Spleen (tissue), 11 donors: ENCODE data around the gene RSF1. TPM values are rescaled to one million over a fixed set of nuclear protein-coding genes. Genes with fewer than 3 reads are reported as not detected.

Experiments used
- DNase-seq: peaks from one replicate; pipeline ENCODE4 v3.0.0-alpha.2; 2020
- H3K27ac ChIP-seq, 8 donors: fragments of 200-600 bp; sonication (generic) in 7 of 8; 1 replicate in 4 of 8; 2 replicates in 4 of 8; pipeline versions ENCODE4 v1.5.0 to v1.8.0; 2016 to 2021; ENCODE audit warnings: inconsistent platforms in 4 of 8, mild to moderate bottlenecking in 4 of 8, moderate library complexity in 1 of 8
- H3K27me3 ChIP-seq, 7 donors: fragments of 200-600 bp; sonication (generic) in 6 of 7; replicated peaks in 1 of 7; 1 replicate in 4 of 7; 2 replicates in 3 of 7; pipeline versions ENCODE4 v1.5.0 to v1.8.0; 2016 to 2021; ENCODE audit warnings: inconsistent platforms in 3 of 7, mild to moderate bottlenecking in 1 of 7
- H3K36me3 ChIP-seq, 6 donors: fragments of 200-600 bp; sonication (generic) in 5 of 6; 1 replicate in 4 of 6; 2 replicates in 2 of 6; pipeline versions ENCODE4 v1.5.0 to v1.8.0; 2016 to 2021; ENCODE audit warnings: inconsistent platforms in 2 of 6
- H3K4me1 ChIP-seq, 6 donors: fragments of 200-600 bp; sonication (generic) in 5 of 6; 1 replicate in 3 of 6; 2 replicates in 3 of 6; pipeline versions ENCODE4 v1.5.0 to v1.8.0; 2016 to 2021; ENCODE audit warnings: inconsistent platforms in 3 of 6
- H3K4me3 ChIP-seq, 8 donors: fragments of 200-600 bp; sonication (generic) in 7 of 8; 1 replicate in 4 of 8; 2 replicates in 4 of 8; pipeline versions ENCODE4 v1.5.0 to v1.8.0; 2016 to 2021; ENCODE audit warnings: inconsistent platforms in 4 of 8, mild to moderate bottlenecking in 4 of 8, moderate library complexity in 2 of 8
- H3K9me3 ChIP-seq, 8 donors: fragments of 200-600 bp; sonication (generic) in 7 of 8; 1 replicate in 4 of 8; 2 replicates in 4 of 8; pipeline versions ENCODE4 v1.5.0 to v1.8.0; 2016 to 2021; ENCODE audit warnings: inconsistent platforms in 4 of 8
- POLR2A ChIP-seq, 3 donors: fragments of 450-650 bp; IDR thresholded peaks; one replicate each; pipeline ENCODE4 v1.5.1; 2017; ENCODE audit warnings: antibody characterized with exemption in 3 of 3, mild to moderate bottlenecking in 1 of 3
- POLR2AphosphoS5 ChIP-seq, 3 donors: sonication (generic); formaldehyde crosslinking; IDR thresholded peaks; one replicate each; pipeline ENCODE4 v1.5.1; 2017; ENCODE audit warnings: antibody characterized with exemption in 3 of 3
- WGBS, 5 donors: extraction: QIAGEN DNeasy Blood & Tissue Kit in 3 of 5; methylation state at CpG; one replicate each; pipeline versions ENCODE4 v1.1.5 to v1.1.7; 2013 to 2018; 5-methylcytosine and 5-hydroxymethylcytosine counted together
- intact Hi-C: fragments of 100-400 bp; cut with DNase I; formaldehyde crosslinking; loops from one replicate; pipeline ENCODE4 v1.15.0; 2023; ENCODE audit warnings: low total_unique reads
- polyA plus RNA-seq, 3 donors: library from polyadenylated mRNA; stranded (reverse); fragments of 200-250 nt; gene quantifications; one replicate each; pipeline ENCODE4 v1.2.1, GENCODE V29; 2013
- small RNA-seq, 4 donors: library from RNA; depleted of rRNA; stranded (forward); fragments of <200 nt; gene quantifications; one replicate each; pipeline ENCODE3, GENCODE V24; 2016
- total RNA-seq, 7 donors: library from RNA; depleted of rRNA in 3 of 7; stranded (reverse); fragments of >200 nt in 3 of 7; fragmentation: NEBNext Ultra II Directional in 4 of 7; extraction: Animal tissue kit (Norgen Biotek cat#: 25700) in 4 of 7; gene quantifications; one replicate each; pipeline versions ENCODE4 v1.1.0 to v1.2.1, GENCODE V29; 2016 to 2021
- TF ChIP-seq, protein P1 (sequence below), 11 experiments: fragments of 200-600 bp in 7 of 11; fragments of 450-650 bp in 4 of 11; sonication (generic) in 4 of 11; IDR thresholded peaks in 8 of 11; conservative IDR thresholded peaks in 3 of 11; 1 replicate in 7 of 11; 2 replicates in 4 of 11; pipeline versions ENCODE4 v1.4.0 to v1.8.0; 2016 to 2021; ENCODE audit warnings: antibody characterized with exemption in 11 of 11, inconsistent platforms in 4 of 11, mild to moderate bottlenecking in 1 of 11
- donor health status: healthy with polysubstance abuse.
- donor health status: DM: no; HTN: no; CAD: no; lungs with moderate emphysema.
- donor health status: DM: no; HTN: no; CAD: no.
- donor health status: Bipolar disorder and iron deficiency.
- donor health status: healthy.
- donor health status: DM: no; HTN: no; CAD: no.
- donor health status: DM: yes; HTN: yes; CAD: no.

RSF1 gene
- total and polyA plus RNA-seq, 10 donors: 6.1 to 82.1 (median 65.0) TPM

- TF ChIP-seq POLR2A (IDR thresholded peaks at IDR 0.05) (no peak), POLR2AphosphoS5 (IDR thresholded peaks at IDR 0.05) (no peak)
- TF ChIP-seq, protein P1, sequence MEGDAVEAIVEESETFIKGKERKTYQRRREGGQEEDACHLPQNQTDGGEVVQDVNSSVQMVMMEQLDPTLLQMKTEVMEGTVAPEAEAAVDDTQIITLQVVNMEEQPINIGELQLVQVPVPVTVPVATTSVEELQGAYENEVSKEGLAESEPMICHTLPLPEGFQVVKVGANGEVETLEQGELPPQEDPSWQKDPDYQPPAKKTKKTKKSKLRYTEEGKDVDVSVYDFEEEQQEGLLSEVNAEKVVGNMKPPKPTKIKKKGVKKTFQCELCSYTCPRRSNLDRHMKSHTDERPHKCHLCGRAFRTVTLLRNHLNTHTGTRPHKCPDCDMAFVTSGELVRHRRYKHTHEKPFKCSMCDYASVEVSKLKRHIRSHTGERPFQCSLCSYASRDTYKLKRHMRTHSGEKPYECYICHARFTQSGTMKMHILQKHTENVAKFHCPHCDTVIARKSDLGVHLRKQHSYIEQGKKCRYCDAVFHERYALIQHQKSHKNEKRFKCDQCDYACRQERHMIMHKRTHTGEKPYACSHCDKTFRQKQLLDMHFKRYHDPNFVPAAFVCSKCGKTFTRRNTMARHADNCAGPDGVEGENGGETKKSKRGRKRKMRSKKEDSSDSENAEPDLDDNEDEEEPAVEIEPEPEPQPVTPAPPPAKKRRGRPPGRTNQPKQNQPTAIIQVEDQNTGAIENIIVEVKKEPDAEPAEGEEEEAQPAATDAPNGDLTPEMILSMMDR (IDR thresholded peaks at IDR 0.05 in 8 of 11, conservative IDR thresholded peaks at IDR 0.05 in 3 of 11): peak in 10 of 11 experiments; percentile 12 to 75 (median 62)
- no peak for DNase-seq
- intact Hi-C loops: no loop called here
- 84 to 91% (median 88%) methylated on average over 3 of the region's 3 CpGs for WGBS, 5 donors
- Histone ChIP-seq H3K4me1 (no peaks in the 10 kb centered on the region), H3K27me3 (no peaks in the 10 kb centered on the region), H3K36me3 (peaks cover 7 to 100% (median 72%) of the 10 kb centered on the region in 6 donors), H3K27ac (no peak overlapping the region), H3K9me3 (no peaks in the 10 kb centered on the region), H3K4me3 (no peak overlapping the region)
Observed at GRCh38 chr11:77619576-77620198, 200.8 kb downstream of the RSF1 start.

GRCh38 chr11:77617892-77618291, 202.6 kb downstream of the RSF1 start:
- Histone ChIP-seq H3K4me1 (no peaks in the 10 kb centered on the region), H3K36me3 (peaks cover 7 to 99% (median 60%) of the 10 kb centered on the region in 6 donors), H3K9me3 (no peaks in the 10 kb centered on the region), H3K27ac (no peak overlapping the region), H3K27me3 (no peaks in the 10 kb centered on the region), H3K4me3 (no peak overlapping the region)
- no peak for TF ChIP-seq POLR2AphosphoS5 (IDR thresholded peaks at IDR 0.05)
- TF ChIP-seq POLR2A (IDR thresholded peaks at IDR 0.05): no peak
- TF ChIP-seq, protein P1 (IDR thresholded peaks at IDR 0.05 in 8 of 11, conservative IDR thresholded peaks at IDR 0.05 in 3 of 11): no peak
- intact Hi-C loops: no loop called here
- DNase-seq: no peak
- 92 to 97% (median 95%) methylated on average over 3 of the region's 3 CpGs for WGBS, 5 donors

DNA sequence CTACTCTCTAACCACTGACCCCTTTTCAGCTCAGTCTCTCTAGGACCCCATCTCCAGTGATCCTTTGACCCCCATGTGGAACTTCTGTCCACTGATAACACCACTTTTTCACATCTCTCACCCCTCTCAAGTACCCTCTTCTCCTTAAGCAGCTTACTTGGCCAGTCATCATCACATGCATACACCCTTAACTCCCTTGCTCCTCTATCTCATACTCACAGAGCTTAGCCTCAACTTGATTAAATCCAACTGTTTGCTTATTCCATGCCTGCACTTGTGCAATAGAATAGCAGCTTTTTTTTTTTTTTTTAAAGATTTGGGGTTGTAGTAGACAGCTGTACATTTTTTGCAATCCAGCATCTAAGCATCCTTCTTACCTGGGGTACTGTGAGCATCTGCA, 208.6 kb downstream of the RSF1 start:
- Histone ChIP-seq H3K4me3 (no peak overlapping the region), H3K27me3 (no peaks in the 10 kb centered on the region), H3K9me3 (no peaks in the 10 kb centered on the region), H3K36me3 (peaks cover 0 to 99% (median 28%) of the 10 kb centered on the region in 6 donors), H3K4me1 (no peaks in the 10 kb centered on the region), H3K27ac (no peak overlapping the region)
- TF ChIP-seq, protein P1 (IDR thresholded peaks at IDR 0.05 in 8 of 11, conservative IDR thresholded peaks at IDR 0.05 in 3 of 11): no peak
- TF ChIP-seq POLR2A (IDR thresholded peaks at IDR 0.05) (no peak), POLR2AphosphoS5 (IDR thresholded peaks at IDR 0.05) (no peak)
- DNase-seq: no peak
- intact Hi-C loops: no loop called here

Small RNA genes lying within 50 kb of the gene (small RNA-seq; reads per million reads assigned to genes)
- gene RF00019: 0 reads per million in 4 donors

Other genes with a start within 250 kb of the RSF1 start
- under 1 TPM; 0.21 to 0.74 (median 0.33) TPM for gene AQP11, start 230.8 kb downstream of the RSF1 start, total RNA-seq
- gene AQP11, start 230.8 kb downstream of the RSF1 start, polyA plus RNA-seq: under 1 TPM; 0.11 to 0.19 (median 0.17) TPM
- 10 to 100 TPM; 66.2 to 94.4 (median 81.3) TPM for gene CLNS1A, start 182.9 kb downstream of the RSF1 start, total RNA-seq
- gene CLNS1A, start 182.9 kb downstream of the RSF1 start, polyA plus RNA-seq: 100 to 1,000 TPM in 2 of 3 donors, 10 to 100 TPM in 1; 74.0 to 111 (median 107) TPM
- 10 to 100 TPM in 6 of 7 donors, 1 to 10 TPM in 1; 9.5 to 23.7 (median 21.4) TPM for gene AAMDC, start 422 bp upstream of the RSF1 start, total RNA-seq
- gene AAMDC, start 422 bp upstream of the RSF1 start, polyA plus RNA-seq: 10 to 100 TPM; 22.2 to 37.2 (median 28.0) TPM
- 10 to 100 TPM; 40.6 to 68.5 (median 54.9) TPM for gene INTS4, start 173.9 kb upstream of the RSF1 start, total RNA-seq
- gene INTS4, start 173.9 kb upstream of the RSF1 start, polyA plus RNA-seq: 10 to 100 TPM; 17.7 to 27.0 (median 22.2) TPM
- gene KCTD14, start 202.6 kb upstream of the RSF1 start, total RNA-seq: under 1 TPM in 5 of 7 donors, not detected in 2; 0.40 to 0.82 (median 0.69) TPM
- gene KCTD14, start 202.6 kb upstream of the RSF1 start, polyA plus RNA-seq: under 1 TPM; 0.20 to 0.44 (median 0.35) TPM
- not detected for gene THRSP, start 243.1 kb upstream of the RSF1 start, total RNA-seq
- under 1 TPM in 2 of 3 donors, not detected in 1; 0.13 to 0.29 TPM for gene THRSP, start 243.1 kb upstream of the RSF1 start, polyA plus RNA-seq